A549 (cell line): ENCODE data around the gene ATP6V1G2. TPM values are rescaled to one million over a fixed set of nuclear protein-coding genes. Genes with fewer than 3 reads are reported as not detected.

Source experiments
- ATAC-seq, 2 experiments: fragments of 200-7000 bp in 1 of 2; fragments of >200 bp in 1 of 2; cut with Nextera tagmentation in 1 of 2; cut with Tn5 transposase in 1 of 2; 3 replicates each; pipeline versions ENCODE4 v1.8.0 to v1.9.1; 2018 to 2020; ENCODE audit warnings: mild to moderate bottlenecking in 1 of 2, moderate library complexity in 1 of 2
- CTCF ChIA-PET: fragments of 300-600 bp; sonication (Branson Sonifier 250); formaldehyde crosslinking; extraction: SDS; loops from one replicate; lab custom pipeline; 2021; ENCODE audit warnings: antibody characterized with exemption, inconsistent platforms; lab: Yijun Ruan, JAX
- POLR2A ChIA-PET: fragments of 350-600 bp; formaldehyde crosslinking; extraction: SDS; loops from one replicate; lab custom pipeline; 2021; ENCODE audit warnings: antibody characterized with exemption, inconsistent platforms; lab: Yijun Ruan, JAX
- DNase-seq, 2 experiments: peaks; one replicate each; pipeline versions ENCODE4 v3.0.0 to v3.0.0-alpha.2; 2011 to 2016; ENCODE audit warnings: low read depth in 1 of 2, low spot score in 1 of 2
- FAIRE-seq: peaks from 2 replicates; lab custom pipeline; 2011; peaks lifted over from hg19 to GRCh38; lab: Jason Lieb, UNC
- H3K27ac ChIP-seq, 2 experiments: fragments of >200 bp; sonication (Bioruptor Twin); formaldehyde crosslinking; 3 replicates each; pipeline ENCODE4 v1.5.1; 2016 to 2017
- H3K4me1 ChIP-seq: fragments of >200 bp; sonication (Bioruptor Twin); formaldehyde crosslinking; 3 replicates; pipeline ENCODE4 v1.6.1; 2016
- H3K4me2 ChIP-seq: fragments of >200 bp; sonication (Bioruptor Twin); formaldehyde crosslinking; 3 replicates; pipeline ENCODE4 v1.6.1; 2016
- H3K4me3 ChIP-seq: fragments of >200 bp; sonication (Bioruptor Twin); formaldehyde crosslinking; 3 replicates; pipeline ENCODE4 v1.5.1; 2016
- H3K9me3 ChIP-seq: fragments of >200 bp; sonication (Bioruptor Twin); formaldehyde crosslinking; 3 replicates; pipeline ENCODE4 v1.6.1; 2016
- CBX2 ChIP-seq: fragments of 200-600 bp; sonication (generic); IDR thresholded peaks from 2 replicates; pipeline ENCODE4 v1.6.1; 2016; ENCODE audit warnings: low read depth, mild to moderate bottlenecking, borderline replicate concordance
- CBX8 ChIP-seq: fragments of 200-600 bp; sonication (generic); IDR thresholded peaks from 2 replicates; pipeline ENCODE4 v1.6.1; 2016
- CEBPB ChIP-seq, 2 experiments: fragments of >200 bp in 1 of 2; sonication (Bioruptor Twin) in 1 of 2; formaldehyde crosslinking in 1 of 2; IDR thresholded peaks; 2 replicates each; pipeline ENCODE4 v1.6.1; 2012 to 2016
- CTCF ChIP-seq: fragments of >200 bp; sonication (Bioruptor Twin); formaldehyde crosslinking; IDR thresholded peaks from 3 replicates; pipeline ENCODE4 v1.5.1; 2016
- ESRRA ChIP-seq: fragments of 150-350 bp; IDR thresholded peaks from 2 replicates; pipeline ENCODE4 v1.6.1; 2014; ENCODE audit warnings: mild to moderate bottlenecking, low read length, borderline replicate concordance
- HOXA7 ChIP-seq: fragments of 250-450 bp; sonication (Bioruptor Pico); IDR thresholded peaks from 2 replicates; pipeline ENCODE4 v1.5.0; 2020; ENCODE audit warnings: mild to moderate bottlenecking, moderate library complexity
- KDM5A ChIP-seq: fragments of 200-600 bp; sonication (generic); IDR thresholded peaks from 2 replicates; pipeline ENCODE4 v1.6.1; 2016; ENCODE audit warnings: antibody characterized with exemption, mild to moderate bottlenecking
- MAZ ChIP-seq: fragments of 150-350 bp; IDR thresholded peaks from 2 replicates; pipeline ENCODE4 v1.6.1; 2014; ENCODE audit warnings: antibody characterized with exemption, low read depth, low read length, borderline replicate concordance
- NFE2L2 ChIP-seq: fragments of 150-350 bp; conservative IDR thresholded peaks from 2 replicates; pipeline ENCODE4 v1.6.1; 2014; ENCODE audit warnings: low read length
- NR3C1 ChIP-seq: fragments of >200 bp; sonication (Bioruptor Twin); formaldehyde crosslinking; IDR thresholded peaks from 3 replicates; pipeline ENCODE4 v1.6.1; 2017
- PBX3 ChIP-seq: IDR thresholded peaks from 2 replicates; pipeline ENCODE4 v1.6.1; 2012
- POLR2AphosphoS2 ChIP-seq: conservative IDR thresholded peaks from 2 replicates; pipeline ENCODE4 v1.6.1; 2012; ENCODE audit warnings: low read length, improper control_type of control experiment, inconsistent platforms
- RARB ChIP-seq: fragments of 250-450 bp; sonication (Bioruptor Pico); IDR thresholded peaks from 2 replicates; pipeline ENCODE4 v1.8.0; 2021; ENCODE audit warnings: mild to moderate bottlenecking, moderate library complexity
- RCOR1 ChIP-seq: fragments of 150-350 bp; IDR thresholded peaks from 2 replicates; pipeline ENCODE4 v1.6.1; 2014; ENCODE audit warnings: antibody characterized with exemption, low read length, low read depth
- REST ChIP-seq: fragments of 200-600 bp; sonication (generic); IDR thresholded peaks from 2 replicates; pipeline ENCODE4 v1.6.1; 2016; ENCODE audit warnings: antibody characterized with exemption, mild to moderate bottlenecking, moderate library complexity
- TFCP2L1 ChIP-seq: fragments of 250-450 bp; sonication (Bioruptor Pico); IDR thresholded peaks from 2 replicates; pipeline ENCODE4 v1.5.0; 2021; ENCODE audit warnings: mild to moderate bottlenecking
- ZC3H11A ChIP-seq: fragments of 450-650 bp; IDR thresholded peaks from 2 replicates; pipeline ENCODE4 v1.6.1; 2014; ENCODE audit warnings: antibody characterized with exemption, mild to moderate bottlenecking
- ZFP36 ChIP-seq: fragments of 450-650 bp; IDR thresholded peaks from 2 replicates; pipeline ENCODE4 v1.6.1; 2014; ENCODE audit warnings: borderline replicate concordance; ENCODE audit not compliant: partially characterized antibody
- WGBS: methylation state at CpG from one replicate; pipeline ENCODE4 v1.1.6; 2017; ENCODE audit errors: missing lambda C conversion rate; 5-methylcytosine and 5-hydroxymethylcytosine counted together
- polyA plus RNA-seq, 4 experiments: library from polyadenylated mRNA; depleted of rRNA in 3 of 4; stranded (reverse); fragments of >200 nt; fragmentation: RNase III in 1 of 4; extraction: RNeasy Plus Mini Kit Qiagen cat#74134 plus additional on column Dnase treatment in 1 of 4; gene quantifications; 2 replicates in 3 of 4; 3 replicates in 1 of 4; pipeline ENCODE4 v1.2.3, GENCODE V29; 2011 to 2017
- TF ChIP-seq, protein P1 (sequence below): fragments of 250-450 bp; sonication (Bioruptor Pico); IDR thresholded peaks from 2 replicates; pipeline ENCODE4 v1.5.0; 2021; ENCODE audit warnings: mild to moderate bottlenecking, moderate library complexity, borderline replicate concordance
- TF ChIP-seq, protein P2 (sequence below): fragments of 450-650 bp; IDR thresholded peaks from 2 replicates; pipeline ENCODE4 v1.6.1; 2014; ENCODE audit warnings: antibody characterized with exemption
- TF ChIP-seq, protein P3 (sequence below): IDR thresholded peaks from 2 replicates; pipeline ENCODE4 v1.6.1; 2012

ATP6V1G2 gene
- polyA plus RNA-seq, 2 of the 4 experiments (the other 2 are of a cell fraction): 0.57 to 1.5 TPM

- TF ChIP-seq, protein P1, sequence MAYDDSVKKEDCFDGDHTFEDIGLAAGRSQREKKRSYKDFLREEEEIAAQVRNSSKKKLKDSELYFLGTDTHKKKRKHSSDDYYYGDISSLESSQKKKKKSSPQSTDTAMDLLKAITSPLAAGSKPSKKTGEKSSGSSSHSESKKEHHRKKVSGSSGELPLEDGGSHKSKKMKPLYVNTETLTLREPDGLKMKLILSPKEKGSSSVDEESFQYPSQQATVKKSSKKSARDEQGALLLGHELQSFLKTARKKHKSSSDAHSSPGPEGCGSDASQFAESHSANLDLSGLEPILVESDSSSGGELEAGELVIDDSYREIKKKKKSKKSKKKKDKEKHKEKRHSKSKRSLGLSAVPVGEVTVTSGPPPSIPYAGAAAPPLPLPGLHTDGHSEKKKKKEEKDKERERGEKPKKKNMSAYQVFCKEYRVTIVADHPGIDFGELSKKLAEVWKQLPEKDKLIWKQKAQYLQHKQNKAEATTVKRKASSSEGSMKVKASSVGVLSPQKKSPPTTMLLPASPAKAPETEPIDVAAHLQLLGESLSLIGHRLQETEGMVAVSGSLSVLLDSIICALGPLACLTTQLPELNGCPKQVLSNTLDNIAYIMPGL (CRISPR knock-in tag): no peak
- TF ChIP-seq POLR2AphosphoS2 (no peak), CEBPB (IDR thresholded peaks at IDR 0.05) (peak in 1 of 2 experiments; percentile 31; a peak in 1 of 4 replicates)
These were observed 734 bp upstream of the ATP6V1G2 start, which contains the start of gene NFKBIL1 (continued) for GRCh38 chr6:31546958-31547726.

GRCh38 chr6:31545291-31545690 lies 1.1 kb downstream of the ATP6V1G2 start:
- no peak for DNase-seq
- H3K4me3 ChIP-seq: no peak overlapping the region
- TF ChIP-seq ESRRA: no peak
- no peak for TF ChIP-seq HOXA7 (CRISPR knock-in tag)
- TF ChIP-seq, protein P2, sequence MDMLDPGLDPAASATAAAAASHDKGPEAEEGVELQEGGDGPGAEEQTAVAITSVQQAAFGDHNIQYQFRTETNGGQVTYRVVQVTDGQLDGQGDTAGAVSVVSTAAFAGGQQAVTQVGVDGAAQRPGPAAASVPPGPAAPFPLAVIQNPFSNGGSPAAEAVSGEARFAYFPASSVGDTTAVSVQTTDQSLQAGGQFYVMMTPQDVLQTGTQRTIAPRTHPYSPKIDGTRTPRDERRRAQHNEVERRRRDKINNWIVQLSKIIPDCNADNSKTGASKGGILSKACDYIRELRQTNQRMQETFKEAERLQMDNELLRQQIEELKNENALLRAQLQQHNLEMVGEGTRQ: no peak
- no peak for TF ChIP-seq ZFP36
- no peak for TF ChIP-seq TFCP2L1 (CRISPR knock-in tag)
- 84% methylated on average over 6 of the region's 7 CpGs for WGBS
- FAIRE-seq: no peak
- H3K9me3 ChIP-seq: no peaks in the 10 kb centered on the region
- H3K4me2 ChIP-seq: no peak overlapping the region
- ChIA-PET CTCF (interaction anchor here (1.1 to 15.7 kb wide), 6 partner anchors 10 to 401 kb away, joined by 4 to 331 read pairs (median 8); partner anchors contain the start of genes LST1, LTB and NCR3), POLR2A (no interaction called here)
- ATAC-seq: no peak
- no peak overlapping the region for H3K27ac ChIP-seq
- peaks cover 16% of the 10 kb centered on the region for H3K4me1 ChIP-seq

DNA sequence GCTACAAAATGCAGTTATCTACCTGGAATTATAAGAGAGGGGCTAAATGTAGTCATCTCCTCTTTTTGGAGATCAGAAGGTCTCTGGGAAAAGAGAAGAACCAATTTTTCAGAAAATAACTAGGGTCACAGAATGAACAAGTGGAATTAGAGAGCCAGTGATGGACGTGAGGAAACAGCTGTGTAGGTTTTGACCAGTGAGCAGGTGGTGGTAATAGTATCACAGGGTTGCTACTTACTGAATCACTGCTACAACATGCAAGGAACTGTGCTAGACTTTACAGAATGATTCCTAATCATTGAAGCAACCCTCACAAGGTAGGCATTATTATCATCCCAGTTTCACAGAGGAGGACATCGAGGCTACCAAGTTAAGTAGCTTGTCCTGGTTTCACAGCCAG lies 1.7 kb downstream of the ATP6V1G2 start:
- no peak for ATAC-seq
- Histone ChIP-seq H3K4me1 (peaks cover 22% of the 10 kb centered on the region), H3K4me3 (no peak overlapping the region)
- WGBS: 45% methylated on average over 2 of the region's 2 CpGs
- no peak for DNase-seq
- TF ChIP-seq CEBPB (IDR thresholded peaks at IDR 0.05): no peak
- TF ChIP-seq, protein P3, sequence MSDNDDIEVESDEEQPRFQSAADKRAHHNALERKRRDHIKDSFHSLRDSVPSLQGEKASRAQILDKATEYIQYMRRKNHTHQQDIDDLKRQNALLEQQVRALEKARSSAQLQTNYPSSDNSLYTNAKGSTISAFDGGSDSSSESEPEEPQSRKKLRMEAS: no peak
- TF ChIP-seq RCOR1: no peak
- TF ChIP-seq ZC3H11A: no peak
- no peak for TF ChIP-seq KDM5A
- TF ChIP-seq POLR2AphosphoS2: no peak
- TF ChIP-seq PBX3: no peak
- no peak for TF ChIP-seq NFE2L2
- no peak for TF ChIP-seq MAZ
- TF ChIP-seq RARB: no peak
- no peak for TF ChIP-seq CBX8
- no peak for TF ChIP-seq CBX2
- no peak for TF ChIP-seq ESRRA
- TF ChIP-seq NR3C1: no peak
- no peak for TF ChIP-seq REST
- no peak for TF ChIP-seq CTCF
- TF ChIP-seq, all 56 proteins: peak for 0
- Histone ChIP-seq H3K4me2 (no peak overlapping the region), H3K27ac (no peak overlapping the region), H3K9me3 (no peaks in the 10 kb centered on the region)
- POLR2A ChIA-PET: no interaction called here
- no peak for FAIRE-seq
- CTCF ChIA-PET: interaction anchor here (2.4 to 15.7 kb wide), 3 partner anchors 37 to 53 kb away, joined by 9 to 331 read pairs (median 37); partner anchors contain the start of genes LTB and NCR3
